ENCODE data around the gene TMEM154. TPM values are rescaled to one million over a fixed set of nuclear protein-coding genes. Genes with fewer than 3 reads are reported as not detected.

Gene TMEM154
- total and polyA plus RNA-seq, 10 of the 15 experiments (the other 5 are each of a cell fraction or from before 2014, with no cell fraction given) = 5.1 to 41.4 (median 18.2) TPM

GRCh38 chr4:152572417-152573086 is 107.2 kb downstream of the TMEM154 start (continued):
- TF ChIP-seq SKIL (IDR thresholded peaks at IDR 0.05; ENCODE audit: low read depth, poor library complexity, severe bottlenecking) (peak; percentile 78), BCL11A (IDR thresholded peaks at IDR 0.05; ENCODE audit: low read depth, low read length) (peak; percentile 60; the same call in 1 of the 2 replicates), BHLHE40 (IDR thresholded peaks at IDR 0.05; ENCODE audit: borderline replicate concordance in 1 of 2, low read depth in 2 of 2, low read length in 1 of 2) (peak in 1 of 2 experiments; percentile 65; a peak in 2 of 4 replicates), ZZZ3 (IDR thresholded peaks at IDR 0.05; ENCODE audit: control insufficient read depth, insufficient read length, low read depth) (no peak), PBX3 (IDR thresholded peaks at IDR 0.05; ENCODE audit: insufficient replicate concordance, low read depth, low read length) (no peak), RELB (IDR thresholded peaks at IDR 0.05; ENCODE audit: low read depth) (peak; percentile 61; the same call in 1 of the 2 replicates), ZBTB11 (CRISPR knock-in tag; IDR thresholded peaks at IDR 0.05) (no peak), POU2F2 (IDR thresholded peaks at IDR 0.05; ENCODE audit: borderline replicate concordance, low read depth, low read length) (peak; percentile 85; the same call in 2 of the 3 replicates), ZNF24 (IDR thresholded peaks at IDR 0.05) (0 out of 2 replicates have a peak, but pooled peaks have one; percentile 21), RAD51 (IDR thresholded peaks at IDR 0.05) (no peak), ZNF217 (IDR thresholded peaks at IDR 0.05) (no peak), SREBF1 (IDR thresholded peaks at IDR 0.05; ENCODE audit: low read length) (no peak), BACH1 (IDR thresholded peaks at IDR 0.05; ENCODE audit: borderline replicate concordance) (peak; percentile 54; the same call in 1 of the 2 replicates), RUNX3 (IDR thresholded peaks at IDR 0.05; ENCODE audit: low read length) (peak; percentile 90), PAX8 (IDR thresholded peaks at IDR 0.05) (no peak), IKZF1 (conservative IDR thresholded peaks at IDR 0.05) (peak; percentile 80), SMARCA5 (IDR thresholded peaks at IDR 0.05) (0 out of 2 replicates have a peak, but pooled peaks have one; percentile 18)
